ENCODE data around the gene PRR3. TPM values are rescaled to one million over a fixed set of nuclear protein-coding genes. Genes with fewer than 3 reads are reported as not detected.

The PRR3 gene
- total and polyA plus RNA-seq, 9 donors = 8.6 to 35.0 (median 20.9) TPM

DNA sequence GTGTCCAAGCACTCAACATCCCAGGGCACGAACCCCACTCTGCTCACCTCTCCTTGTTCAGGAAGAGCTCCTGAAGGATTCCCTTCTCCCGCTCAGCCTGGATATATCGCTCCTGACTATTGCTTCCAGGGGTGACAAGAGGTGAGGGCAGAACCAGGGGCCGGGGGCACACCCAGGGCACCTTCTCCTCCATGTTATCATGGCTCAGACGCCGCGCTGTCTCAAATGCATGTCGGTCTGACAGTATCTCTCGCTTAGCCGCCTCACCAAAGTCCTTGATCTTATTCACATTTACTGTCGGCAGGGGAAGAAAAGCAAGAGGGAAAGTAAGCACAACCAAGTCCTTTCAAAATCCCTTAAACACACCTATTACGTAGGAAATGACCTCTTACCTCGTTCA lies 46.9 kb downstream of the PRR3 start:
- intact Hi-C loops (cut with DNase I) = no loop called here
- Histone ChIP-seq H3K4me1 (ENCODE audit: insufficient read depth) (no peaks in the 10 kb centered on the region), H3K27me3 (no peaks in the 10 kb centered on the region), H3K36me3 (no peaks in the 10 kb centered on the region), H3K4me3 (no peak overlapping the region), H3K27ac (no peak overlapping the region), H3K9me3 (no peaks in the 10 kb centered on the region)
- 88 to 95% (median 92%) methylated on average over 13 of the region's 13 CpGs for WGBS, 3 donors
- DNase-seq = no peak
- TF ChIP-seq POLR2A (IDR thresholded peaks at IDR 0.05) (no peak), EP300 (IDR thresholded peaks at IDR 0.05) (no peak)
- TF ChIP-seq, protein P1, sequence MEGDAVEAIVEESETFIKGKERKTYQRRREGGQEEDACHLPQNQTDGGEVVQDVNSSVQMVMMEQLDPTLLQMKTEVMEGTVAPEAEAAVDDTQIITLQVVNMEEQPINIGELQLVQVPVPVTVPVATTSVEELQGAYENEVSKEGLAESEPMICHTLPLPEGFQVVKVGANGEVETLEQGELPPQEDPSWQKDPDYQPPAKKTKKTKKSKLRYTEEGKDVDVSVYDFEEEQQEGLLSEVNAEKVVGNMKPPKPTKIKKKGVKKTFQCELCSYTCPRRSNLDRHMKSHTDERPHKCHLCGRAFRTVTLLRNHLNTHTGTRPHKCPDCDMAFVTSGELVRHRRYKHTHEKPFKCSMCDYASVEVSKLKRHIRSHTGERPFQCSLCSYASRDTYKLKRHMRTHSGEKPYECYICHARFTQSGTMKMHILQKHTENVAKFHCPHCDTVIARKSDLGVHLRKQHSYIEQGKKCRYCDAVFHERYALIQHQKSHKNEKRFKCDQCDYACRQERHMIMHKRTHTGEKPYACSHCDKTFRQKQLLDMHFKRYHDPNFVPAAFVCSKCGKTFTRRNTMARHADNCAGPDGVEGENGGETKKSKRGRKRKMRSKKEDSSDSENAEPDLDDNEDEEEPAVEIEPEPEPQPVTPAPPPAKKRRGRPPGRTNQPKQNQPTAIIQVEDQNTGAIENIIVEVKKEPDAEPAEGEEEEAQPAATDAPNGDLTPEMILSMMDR (IDR thresholded peaks at IDR 0.05) = no peak

DNA sequence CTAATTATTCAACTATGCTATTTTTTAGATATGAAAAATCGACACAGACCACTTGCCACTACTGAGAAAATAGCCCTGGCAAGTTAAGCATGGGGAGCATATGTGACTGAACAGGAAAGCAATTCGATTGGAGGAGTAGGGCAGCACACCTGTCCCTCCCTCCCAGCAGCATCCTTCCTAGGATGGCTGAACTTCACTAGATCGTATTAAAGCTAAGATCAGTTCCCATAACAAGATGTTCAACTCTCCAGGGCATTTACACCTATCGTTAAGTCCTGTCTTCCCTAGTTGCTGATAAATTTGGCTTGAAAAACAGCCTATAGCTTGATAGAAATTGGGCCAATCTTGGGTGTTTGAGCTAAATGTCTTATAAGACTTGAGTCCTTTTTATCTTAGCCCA lies 53.0 kb downstream of the PRR3 start:
- H3K9me3 ChIP-seq = no peaks in the 10 kb centered on the region
- H3K4me1 ChIP-seq (ENCODE audit: insufficient read depth) = peaks cover 10% of the 10 kb centered on the region
- TF ChIP-seq, protein P1 (IDR thresholded peaks at IDR 0.05) = no peak
- no peak for TF ChIP-seq EP300 (IDR thresholded peaks at IDR 0.05)
- no peak for TF ChIP-seq POLR2A (IDR thresholded peaks at IDR 0.05)
- no peaks in the 10 kb centered on the region for H3K27me3 ChIP-seq
- DNase-seq = no peak
- intact Hi-C loops (cut with DNase I) = no loop called here
- H3K4me3 ChIP-seq = no peak overlapping the region
- H3K27ac ChIP-seq = no peak overlapping the region
- no peaks in the 10 kb centered on the region for H3K36me3 ChIP-seq
- WGBS, 3 donors = 69 to 76% (median 70%) methylated on average over 4 of the region's 4 CpGs

DNA sequence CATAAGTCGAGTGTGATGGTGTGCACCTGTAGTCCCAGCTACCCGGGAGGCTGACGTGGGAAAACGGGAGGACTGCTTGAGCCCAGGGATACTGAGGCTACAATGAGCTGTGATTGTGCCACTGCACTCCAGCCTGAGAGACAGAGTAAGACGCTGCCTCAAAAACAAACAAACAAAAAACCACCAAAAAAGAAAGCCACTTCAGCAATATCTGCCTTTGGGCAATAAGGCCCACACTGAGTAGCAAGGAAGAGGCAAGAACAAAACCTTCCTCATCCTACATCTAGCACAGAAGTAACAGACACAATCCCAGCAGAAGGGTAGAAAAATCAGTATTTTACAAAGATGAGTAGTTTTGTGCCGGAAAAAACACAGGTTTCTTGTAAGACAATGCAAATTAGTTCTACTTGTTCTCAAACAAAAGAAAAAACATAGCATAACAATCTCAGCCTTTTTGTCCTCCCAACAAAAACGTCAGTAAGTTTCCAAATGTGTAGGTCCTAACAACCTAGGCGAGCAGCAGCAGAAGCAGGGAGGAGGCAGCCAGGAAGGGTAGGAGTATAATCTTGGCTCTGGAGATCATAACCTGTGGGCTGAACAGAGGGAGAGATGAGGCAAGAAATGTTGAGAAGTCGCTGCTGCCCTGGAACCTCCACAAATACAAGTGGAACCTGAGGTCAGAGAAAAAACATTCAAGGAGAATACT lies 54.2 kb downstream of the PRR3 start:
- intact Hi-C loops (cut with DNase I) = no loop called here
- TF ChIP-seq, protein P1 (IDR thresholded peaks at IDR 0.05) = no peak
- TF ChIP-seq EP300 (IDR thresholded peaks at IDR 0.05) = no peak
- TF ChIP-seq POLR2A (IDR thresholded peaks at IDR 0.05) = no peak
- H3K36me3 ChIP-seq = no peaks in the 10 kb centered on the region
- 30 to 39% (median 32%) methylated on average over 9 of the region's 9 CpGs for WGBS, 3 donors
- peaks cover 10% of the 10 kb centered on the region for H3K4me1 ChIP-seq (ENCODE audit: insufficient read depth)
- DNase-seq = no peak
- H3K27me3 ChIP-seq = no peaks in the 10 kb centered on the region
- no peak overlapping the region for H3K27ac ChIP-seq
- no peaks in the 10 kb centered on the region for H3K9me3 ChIP-seq
- H3K4me3 ChIP-seq = no peak overlapping the region

DNA sequence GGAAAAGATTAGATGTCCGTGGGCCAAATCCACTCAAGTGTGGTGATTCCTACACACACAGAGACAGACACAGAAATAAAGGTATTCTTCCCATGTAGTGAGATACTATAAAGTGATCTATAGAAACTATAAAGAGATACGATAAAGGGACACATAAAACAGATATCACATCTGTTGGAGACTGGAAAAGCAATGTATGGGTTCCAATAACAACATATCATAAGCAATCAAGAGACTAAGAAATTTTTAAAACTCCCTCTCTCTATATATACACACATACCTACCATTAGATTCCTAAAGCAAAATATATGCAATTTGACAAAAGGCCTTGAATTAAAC lies 54.7 kb downstream of the PRR3 start:
- Histone ChIP-seq H3K27ac (no peak overlapping the region), H3K4me3 (no peak overlapping the region), H3K27me3 (no peaks in the 10 kb centered on the region), H3K36me3 (no peaks in the 10 kb centered on the region), H3K9me3 (no peaks in the 10 kb centered on the region), H3K4me1 (ENCODE audit: insufficient read depth) (peaks cover 10% of the 10 kb centered on the region)
- 27 to 35% (median 32%) methylated on average over 2 of the region's 2 CpGs for WGBS, 3 donors
- TF ChIP-seq POLR2A (IDR thresholded peaks at IDR 0.05) = no peak
- TF ChIP-seq, protein P1 (IDR thresholded peaks at IDR 0.05) = no peak
- TF ChIP-seq EP300 (IDR thresholded peaks at IDR 0.05) = no peak
- no peak for DNase-seq
- intact Hi-C loops (cut with DNase I) = no loop called here

Measured in ovary (tissue), 9 donors.